Hippocampal formation (tissue), 2 donors: ENCODE results near the gene LRSAM1.

ENCODE experiments used
- DNase-seq, 2 donors: peaks; one replicate each; lab custom pipeline; 2025; lab: John Stamatoyannopoulos, UW

LRSAM1 gene

DNA sequence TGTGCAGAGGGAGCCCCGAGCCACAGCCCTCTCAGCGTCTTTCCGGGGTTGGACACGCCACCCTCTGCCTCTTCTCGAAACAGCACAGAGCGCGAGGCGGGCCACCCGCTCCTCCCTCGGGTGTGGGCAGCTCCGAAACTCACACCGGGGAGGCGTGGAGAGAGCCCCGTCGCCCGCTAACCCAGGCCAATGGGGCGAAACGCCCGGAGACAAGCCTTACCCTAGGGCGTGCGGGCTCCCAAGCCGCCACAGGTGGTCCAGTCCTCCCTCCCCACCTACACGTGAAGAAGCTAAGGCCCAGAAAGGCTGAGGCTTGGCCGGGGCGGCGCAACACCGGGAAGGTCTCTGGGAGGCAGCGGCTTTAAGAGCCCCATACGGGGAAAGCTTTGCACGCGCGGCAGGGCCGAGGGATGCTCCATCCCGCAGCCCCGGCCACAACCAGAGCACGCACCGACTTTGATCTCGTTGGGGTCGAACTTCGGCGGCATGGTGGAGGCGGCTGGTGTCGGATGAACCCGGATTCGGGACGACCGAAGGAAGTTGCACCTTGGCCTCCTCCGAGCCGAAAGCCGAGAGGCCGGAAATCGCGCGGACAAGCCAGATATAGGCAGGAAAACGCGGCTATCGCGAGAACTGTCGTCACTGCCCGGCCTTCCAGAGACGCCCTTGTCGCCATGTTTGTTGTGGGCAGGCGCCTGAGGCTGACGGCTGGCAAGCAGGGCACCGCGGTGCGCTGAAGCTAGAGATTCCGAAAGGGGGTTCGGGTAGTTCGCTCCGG lies at the start of gene LRSAM1, which contains the start of gene RPL12:
Gene LRSAM1, plus strand, starts transcription at position 681 of the 778 bp plus-strand sequence. CDS start 3,018 bp downstream, outside the sequence.
Gene RPL12, minus strand, starts transcription at position 577 of the 778 bp plus-strand sequence. Its CDS starts 89 bp downstream, at position 488.
- DNase-seq = peak; percentile 89 to 93

DNA sequence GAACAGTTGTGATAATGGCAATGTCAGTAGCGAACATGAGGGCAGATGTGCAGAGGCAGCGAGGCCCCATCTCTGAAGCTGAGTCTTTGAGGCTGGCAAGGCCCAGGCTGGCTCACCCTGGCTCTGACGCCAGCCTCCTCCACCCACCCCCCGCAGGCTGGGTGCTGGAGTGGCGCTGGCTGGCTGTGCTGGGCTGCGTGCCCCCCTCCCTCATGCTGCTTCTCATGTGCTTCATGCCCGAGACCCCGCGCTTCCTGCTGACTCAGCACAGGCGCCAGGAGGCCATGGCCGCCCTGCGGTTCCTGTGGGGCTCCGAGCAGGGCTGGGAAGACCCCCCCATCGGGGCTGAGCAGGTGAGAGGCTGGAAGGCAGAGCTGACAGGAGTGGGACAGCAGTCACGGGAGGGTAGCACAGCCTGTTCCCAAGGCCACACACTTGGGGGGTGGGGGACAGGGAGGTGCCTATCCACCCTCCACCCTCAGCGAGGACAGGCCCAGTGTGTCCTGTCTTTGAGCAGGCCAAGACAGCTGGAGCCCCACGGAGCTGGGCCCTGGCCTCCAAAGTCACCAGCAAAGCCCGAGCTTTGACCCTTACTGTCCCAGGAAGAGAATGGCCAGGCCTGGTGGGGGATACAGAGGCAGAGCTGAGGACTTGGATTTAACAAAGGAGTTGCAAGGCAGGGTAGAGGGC lies 48.8 kb upstream of the LRSAM1 start:
- no peak for DNase-seq

DNA sequence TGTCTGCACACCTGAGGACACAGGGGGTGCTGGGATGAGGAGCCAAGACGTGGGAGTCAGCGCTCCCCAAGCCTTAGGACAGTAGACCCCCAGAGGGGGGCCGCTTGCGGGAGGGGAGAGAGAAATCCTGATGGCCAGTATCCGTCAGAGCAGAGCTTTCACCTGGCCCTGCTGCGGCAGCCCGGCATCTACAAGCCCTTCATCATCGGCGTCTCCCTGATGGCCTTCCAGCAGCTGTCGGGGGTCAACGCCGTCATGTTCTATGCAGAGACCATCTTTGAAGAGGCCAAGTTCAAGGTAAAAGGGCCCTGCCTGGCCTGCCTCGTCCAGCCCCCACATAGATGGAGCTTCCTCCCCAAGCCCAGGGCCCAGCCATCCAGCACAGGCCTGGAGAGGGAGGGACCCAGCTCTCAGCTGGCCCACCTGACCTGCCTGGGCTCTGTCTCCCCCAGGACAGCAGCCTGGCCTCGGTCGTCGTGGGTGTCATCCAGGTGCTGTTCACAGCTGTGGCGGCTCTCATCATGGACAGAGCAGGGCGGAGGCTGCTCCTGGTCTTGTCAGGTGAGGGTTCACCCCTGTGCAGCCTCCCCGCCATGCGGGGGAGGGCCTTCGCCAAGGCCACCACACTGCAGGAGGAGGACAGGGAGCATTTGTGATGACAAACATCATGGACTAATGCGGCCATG lies 47.7 kb upstream of the LRSAM1 start:
- no peak for DNase-seq

DNA sequence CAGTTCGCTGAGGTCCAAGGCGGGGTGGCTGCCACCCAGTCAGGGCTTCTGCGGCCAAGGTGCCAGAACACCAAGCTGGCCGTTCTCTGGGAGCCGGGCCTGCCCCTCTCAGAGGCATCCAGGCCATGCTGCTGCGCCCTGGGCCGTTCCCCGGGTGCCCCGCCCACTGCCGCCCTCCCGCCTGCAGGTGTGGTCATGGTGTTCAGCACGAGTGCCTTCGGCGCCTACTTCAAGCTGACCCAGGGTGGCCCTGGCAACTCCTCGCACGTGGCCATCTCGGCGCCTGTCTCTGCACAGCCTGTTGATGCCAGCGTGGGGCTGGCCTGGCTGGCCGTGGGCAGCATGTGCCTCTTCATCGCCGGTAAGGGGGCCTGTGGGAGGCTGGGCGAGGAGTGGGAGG lies 46.7 kb upstream of the LRSAM1 start:
- no peak for DNase-seq

DNA sequence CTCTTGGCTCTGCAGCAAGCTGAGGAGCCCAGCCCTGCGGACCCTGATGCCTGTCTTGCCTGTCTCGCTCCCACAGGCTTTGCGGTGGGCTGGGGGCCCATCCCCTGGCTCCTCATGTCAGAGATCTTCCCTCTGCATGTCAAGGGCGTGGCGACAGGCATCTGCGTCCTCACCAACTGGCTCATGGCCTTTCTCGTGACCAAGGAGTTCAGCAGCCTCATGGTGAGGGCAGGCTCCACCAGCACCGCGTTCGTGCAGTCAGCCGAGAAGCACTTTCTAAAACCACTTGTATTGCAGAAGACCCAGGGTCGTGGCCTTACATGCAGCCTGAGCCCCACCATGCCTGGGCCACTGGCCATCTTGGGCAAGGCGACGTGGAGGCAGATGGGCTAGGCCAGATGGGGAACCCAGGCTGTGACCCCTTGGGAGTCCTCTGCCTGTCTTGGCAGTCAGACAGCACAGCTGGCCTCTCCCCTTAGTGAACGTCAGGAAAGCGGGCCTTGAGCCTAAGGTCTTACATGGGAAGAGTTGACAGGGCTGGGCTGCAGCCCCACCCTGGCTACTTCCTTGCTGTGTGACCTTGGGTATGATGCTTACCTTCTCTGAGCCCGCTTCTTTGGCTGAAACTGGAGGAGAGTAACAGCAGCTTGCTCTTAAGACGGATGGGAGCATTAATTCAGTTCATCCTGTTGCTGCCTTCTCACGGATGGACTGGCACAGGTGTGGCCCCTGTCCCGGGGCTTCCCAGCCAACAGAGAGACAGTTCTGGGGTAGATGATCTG lies 45.8 kb upstream of the LRSAM1 start:
- no peak for DNase-seq

DNA sequence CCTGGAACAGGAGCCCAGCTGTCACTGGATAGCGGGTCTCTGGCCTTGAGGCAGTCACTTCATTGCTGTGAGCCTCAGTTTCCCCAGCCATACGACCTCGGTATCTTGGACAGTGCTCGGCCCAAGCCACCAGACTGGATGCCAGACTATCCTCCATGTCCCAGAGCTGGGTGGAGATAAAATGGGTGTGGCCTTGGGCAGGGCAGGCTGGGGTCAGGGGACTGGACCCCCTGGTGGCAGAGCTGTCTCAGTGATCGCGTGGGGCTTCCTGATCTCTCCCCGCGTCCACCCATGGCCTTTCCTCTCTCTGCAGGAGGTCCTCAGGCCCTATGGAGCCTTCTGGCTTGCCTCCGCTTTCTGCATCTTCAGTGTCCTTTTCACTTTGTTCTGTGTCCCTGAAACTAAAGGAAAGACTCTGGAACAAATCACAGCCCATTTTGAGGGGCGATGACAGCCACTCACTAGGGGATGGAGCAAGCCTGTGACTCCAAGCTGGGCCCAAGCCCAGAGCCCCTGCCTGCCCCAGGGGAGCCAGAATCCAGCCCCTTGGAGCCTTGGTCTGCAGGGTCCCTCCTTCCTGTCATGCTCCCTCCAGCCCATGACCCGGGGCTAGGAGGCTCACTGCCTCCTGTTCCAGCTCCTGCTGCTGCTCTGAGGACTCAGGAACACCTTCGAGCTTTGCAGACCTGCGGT lies 44.4 kb upstream of the LRSAM1 start:
- DNase-seq = no peak

DNA sequence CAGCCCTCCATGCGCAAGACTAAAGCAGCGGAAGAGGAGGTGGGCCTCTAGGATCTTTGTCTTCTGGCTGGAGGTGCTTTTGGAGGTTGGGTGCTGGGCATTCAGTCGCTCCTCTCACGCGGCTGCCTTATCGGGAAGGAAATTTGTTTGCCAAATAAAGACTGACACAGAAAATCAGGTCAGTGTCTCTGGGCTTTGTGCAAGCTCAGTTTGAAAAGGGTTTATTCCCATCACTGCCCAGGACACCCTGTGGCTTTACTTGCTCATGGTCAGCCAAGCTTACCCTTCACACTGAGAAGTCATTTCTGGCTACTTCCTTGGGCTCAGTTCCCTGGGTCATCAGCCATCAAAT lies 43.8 kb upstream of the LRSAM1 start:
- DNase-seq = no peak

DNA sequence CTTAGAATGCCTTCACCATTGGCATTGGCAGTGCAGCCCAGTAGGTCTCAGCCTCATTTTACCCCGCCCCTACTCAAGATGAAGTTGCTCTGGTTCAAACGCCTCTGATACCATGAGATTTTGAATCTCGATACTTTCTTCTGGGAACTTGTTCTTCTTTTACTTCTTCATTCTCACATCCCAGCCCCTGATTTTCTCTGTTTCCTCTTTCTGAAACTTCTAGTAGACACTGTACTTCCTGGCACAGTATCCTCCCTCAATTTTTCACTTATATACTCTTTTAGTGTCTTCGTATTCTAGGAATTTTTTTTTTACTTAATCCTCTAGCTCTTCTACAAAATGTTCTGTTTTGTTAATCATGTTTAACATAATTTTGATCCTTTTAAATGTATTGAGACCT lies 40.2 kb upstream of the LRSAM1 start:
- DNase-seq = no peak

DNA sequence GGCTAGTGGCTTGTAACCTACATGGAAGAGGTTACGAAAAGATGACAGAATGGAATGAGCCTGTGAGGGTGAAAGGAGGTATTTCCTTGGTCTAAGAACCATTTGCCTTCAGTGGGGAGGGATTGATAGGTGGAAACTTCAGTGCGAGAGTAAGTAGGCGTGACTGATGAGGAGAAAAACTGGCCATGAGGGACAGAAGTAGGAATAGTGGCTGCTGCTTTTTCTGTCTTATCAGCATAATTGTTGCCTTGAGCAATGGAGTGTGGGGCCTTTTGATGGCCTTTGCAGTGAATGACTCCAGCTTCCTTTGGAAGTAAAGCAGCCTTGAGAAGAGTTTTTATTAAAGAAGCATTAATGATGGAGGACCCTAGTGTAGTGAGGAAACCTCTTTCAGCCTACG lies 36.2 kb upstream of the LRSAM1 start:
- no peak for DNase-seq

DNA sequence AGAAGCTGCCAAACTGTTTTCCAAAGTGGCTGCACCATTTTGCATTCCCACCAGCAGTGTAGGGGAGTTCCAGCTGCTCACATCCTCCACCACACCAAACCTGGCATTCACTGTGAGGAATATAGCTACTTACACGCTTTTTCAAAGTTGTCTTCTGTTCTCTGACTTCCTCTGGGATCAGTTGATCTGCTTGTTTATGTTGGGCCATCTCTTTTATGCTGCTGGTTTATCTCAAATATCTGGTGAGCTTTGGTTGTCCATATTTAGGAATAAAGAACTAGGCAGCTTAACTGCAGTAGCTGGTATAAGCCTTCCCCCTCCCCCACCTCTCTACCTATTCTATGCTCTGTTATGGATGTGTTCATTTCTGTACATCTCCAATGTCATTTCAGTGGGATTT lies 35.7 kb upstream of the LRSAM1 start:
- DNase-seq = no peak

DNA sequence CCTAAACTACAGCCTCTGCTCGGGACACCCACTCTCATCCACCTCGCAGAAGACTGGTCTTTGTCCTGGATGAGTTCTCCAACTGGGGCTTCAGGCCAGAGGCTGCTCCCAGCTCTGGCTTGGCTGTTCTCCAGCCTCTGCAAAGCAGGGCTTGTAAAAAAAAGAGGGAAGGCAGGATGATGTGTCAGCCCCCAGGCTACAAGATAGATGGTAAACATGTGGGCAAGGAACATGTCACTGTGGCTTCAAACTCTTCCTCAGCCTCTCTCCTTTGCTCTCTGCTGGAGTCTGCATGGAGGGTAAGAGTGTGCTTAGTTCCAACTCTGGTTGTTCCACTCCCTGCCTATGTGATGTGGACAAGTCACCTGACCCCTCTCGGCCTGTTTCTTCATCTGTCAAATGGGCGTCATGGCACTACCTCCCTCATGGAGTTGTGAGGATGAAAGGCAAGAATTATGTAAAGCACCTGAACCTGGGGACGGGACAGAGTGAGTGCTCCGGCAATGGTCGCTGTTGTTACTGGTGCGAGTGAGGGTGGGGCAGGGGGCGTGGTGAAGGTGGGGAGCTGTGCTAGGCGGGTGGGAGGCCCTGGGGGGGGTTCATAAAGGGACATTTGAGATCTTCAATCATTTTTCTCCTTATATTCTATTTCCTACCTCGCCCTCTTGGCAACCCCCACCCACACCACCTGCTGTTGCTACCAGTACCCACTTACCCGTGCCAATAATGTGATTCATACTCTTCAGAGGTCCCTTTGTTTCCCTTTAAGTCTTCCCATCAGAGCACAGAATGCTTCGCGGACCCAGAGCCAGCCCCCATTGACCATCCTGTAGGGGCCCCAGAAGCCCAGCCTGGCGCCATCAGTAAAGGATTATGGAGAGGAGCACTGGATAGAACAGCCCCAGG lies 33.9 kb upstream of the LRSAM1 start:
- no peak for DNase-seq

DNA sequence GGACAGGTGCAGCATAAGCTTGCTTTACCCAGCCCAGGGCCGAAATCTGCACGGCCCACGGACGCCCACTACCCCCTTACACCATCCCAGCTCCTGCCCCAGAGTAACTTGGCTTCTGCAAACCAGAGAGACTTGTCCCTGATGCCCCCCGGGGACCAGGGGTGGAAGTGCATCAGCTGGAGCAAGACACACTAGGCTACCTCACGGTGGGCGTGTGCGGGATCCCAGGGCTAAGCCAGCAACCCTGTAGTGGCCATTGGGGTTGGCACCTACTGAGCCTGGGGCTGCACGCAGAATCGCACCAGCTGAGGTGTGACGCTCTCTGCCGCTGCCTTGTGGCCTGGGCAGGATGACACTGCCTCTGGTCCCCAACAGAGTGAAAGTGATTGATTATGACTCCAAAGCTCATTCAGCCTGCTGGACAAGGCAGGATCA lies 33.3 kb upstream of the LRSAM1 start:
- DNase-seq = no peak

DNA sequence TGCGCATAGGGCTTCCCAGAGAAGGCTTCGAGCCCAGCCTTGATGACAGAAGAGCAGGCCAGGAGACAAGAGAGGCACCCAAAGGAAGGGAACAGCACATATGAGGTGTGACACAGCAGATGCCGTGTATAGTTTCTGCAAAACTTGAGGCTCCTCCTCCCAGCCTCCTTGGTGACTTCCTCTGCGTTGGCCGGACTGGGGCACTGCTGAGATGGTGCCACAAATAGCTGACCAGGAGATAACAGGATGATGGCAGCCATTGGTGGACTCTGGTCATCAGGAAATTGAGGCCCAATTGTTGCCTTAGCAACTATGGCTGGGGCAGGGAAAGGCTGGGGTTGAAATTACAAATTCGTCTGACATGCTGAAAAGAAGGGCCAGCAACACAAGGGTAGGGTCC lies 32.0 kb upstream of the LRSAM1 start:
- DNase-seq = no peak

DNA sequence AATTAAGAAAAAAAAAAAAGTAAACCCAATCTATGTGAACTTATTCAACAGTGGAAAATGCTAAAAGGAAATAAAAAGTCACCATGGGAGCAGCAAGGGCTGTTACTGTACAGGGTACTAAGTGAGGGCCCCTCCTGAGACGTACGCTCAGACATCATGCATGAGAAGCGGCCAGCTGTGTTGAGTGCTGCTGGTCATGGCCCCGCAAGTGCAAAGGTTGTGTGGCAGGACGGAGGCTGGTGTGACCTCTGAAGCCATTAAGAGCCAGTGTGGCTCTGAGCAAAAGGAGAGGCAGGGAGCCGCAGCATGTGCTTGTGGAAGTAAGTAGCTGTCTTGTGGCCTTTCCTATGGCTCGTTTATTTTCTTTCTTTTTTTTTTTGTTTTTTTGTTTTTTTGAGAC lies 30.3 kb upstream of the LRSAM1 start:
- no peak for DNase-seq

DNA sequence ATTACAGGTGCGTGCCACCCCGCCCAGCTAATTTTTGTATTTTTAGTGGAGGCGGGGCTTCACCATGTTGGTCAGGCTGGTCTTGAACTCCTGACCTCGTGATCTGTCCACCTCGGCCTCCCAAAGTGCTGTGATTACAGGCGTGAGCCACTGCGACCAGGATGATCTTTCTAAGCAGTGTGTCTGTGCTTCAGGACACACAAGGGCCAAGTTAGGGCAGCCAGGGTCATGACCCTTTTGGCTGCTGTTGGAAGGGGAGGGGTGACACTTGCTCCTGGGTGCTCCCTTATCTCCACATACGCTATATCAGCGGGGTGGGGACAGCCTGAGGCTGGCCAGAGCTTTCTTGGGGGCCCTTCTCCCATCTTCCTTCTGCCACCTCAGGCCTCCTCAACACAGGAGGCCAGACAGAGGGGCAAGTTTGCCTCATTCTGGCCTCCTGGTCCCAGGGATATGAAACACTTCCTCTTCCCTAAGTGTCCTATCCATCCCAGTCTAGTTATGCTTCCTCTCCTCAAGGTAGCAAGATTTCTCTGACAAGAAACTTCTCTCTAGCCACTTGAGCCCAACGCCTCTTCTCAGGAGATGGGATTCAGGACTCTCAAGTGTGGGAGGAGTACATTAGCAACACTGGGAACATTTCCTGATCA lies 29.1 kb upstream of the LRSAM1 start:
- no peak for DNase-seq

DNA sequence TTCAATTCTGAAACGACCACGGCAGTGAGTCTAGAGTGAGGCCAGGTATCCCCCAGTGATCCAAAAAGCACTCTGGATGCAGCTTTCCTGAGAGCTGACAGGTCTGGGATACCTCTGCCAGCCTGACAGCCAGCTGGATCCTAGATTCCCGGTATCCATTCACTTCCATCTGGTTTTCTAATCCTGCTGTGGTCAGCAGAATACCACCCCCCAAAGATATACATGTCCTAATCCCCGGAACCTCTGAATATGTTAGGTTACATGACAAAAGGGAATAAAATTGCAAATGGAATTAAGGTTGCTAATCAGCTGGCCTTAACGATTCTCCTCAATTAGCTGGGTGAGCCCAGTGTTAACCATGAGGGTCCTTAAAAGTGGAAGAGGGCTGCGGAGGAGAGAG lies 28.5 kb upstream of the LRSAM1 start:
- no peak for DNase-seq

DNA sequence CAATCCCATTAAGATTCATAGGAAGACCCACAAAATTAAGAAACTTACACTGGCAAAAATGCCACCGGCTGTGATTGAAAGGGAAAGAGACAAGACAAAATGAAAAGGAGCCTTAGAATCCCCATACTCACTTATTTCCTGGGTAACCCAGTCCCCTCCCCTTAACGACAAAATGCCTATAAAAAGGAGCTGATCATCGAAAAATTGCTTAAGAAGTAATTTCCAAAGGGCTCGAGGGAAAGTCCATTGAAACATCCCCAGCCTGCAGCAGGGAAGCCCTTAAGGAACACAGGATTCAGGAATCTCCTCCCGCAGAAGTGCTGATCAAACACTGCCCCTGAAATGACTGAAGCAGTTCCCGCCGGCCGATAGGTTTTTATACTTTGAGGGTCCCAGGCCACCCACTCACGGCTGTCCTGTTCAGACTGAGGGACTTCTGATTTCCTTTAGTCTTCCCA lies 27.8 kb upstream of the LRSAM1 start:
- DNase-seq = no peak

DNA sequence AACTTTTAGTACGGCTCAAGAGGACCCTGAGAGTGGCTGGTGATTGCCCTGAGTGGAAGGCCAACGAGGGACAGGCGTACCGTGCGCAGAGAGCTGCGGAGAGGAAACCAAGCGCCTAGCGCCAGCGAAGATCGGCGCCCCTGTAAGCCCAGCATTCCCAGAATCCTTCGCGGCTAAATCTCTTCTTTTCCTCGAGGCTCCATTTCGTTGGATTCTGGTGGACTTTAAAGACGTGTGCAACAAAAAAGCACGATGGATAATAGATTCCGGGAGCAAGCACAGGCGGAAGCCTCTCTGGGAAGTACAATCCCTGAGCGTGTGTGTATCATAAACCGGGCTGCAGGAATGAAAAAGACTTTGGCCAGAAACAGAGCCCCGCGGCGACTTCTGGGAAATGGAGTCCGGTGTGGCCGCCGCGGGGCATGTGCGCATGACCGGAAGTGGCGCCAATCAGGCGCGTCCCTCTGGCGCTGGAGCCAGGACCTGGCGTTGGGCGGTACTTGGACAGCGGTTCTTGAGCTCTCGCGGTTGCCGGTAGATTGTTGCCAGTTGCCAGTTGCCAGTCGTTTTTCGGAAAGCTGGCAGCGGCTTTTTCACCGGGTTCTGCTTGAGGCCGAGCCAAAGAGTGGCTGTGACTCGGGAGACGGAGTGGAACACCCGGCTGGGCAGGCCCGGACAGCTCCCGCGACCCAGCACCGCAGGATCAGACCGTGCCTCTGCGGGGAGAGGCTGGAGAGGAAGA lies 27.2 kb upstream of the LRSAM1 start, which contains the start of gene ZNF79:
Gene ZNF79, plus strand, starts transcription at position 449 of the 742 bp plus-strand sequence. CDS start 406 bp downstream, outside the sequence.
- peak; percentile 93 to 94 for DNase-seq

DNA sequence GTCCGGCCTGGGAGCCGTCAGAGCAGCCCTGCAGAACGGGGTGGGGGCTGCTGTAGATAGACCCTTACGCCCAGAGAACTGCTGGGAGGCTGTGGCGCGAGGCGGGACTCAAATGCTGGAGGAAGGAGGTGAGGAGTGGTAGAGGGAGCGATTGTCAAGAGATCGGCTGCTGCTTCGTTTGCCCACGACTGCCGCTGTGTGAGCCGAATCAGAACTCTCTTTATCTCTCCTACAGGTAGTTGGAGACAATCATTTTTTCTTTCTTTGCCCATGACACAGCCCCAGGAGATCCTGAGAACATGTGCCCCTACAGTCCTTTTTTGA lies 26.7 kb upstream of the LRSAM1 start:
- DNase-seq = no peak
